ENCODE results near the gene SLC44A1. TPM values are rescaled to one million over a fixed set of nuclear protein-coding genes. Genes with fewer than 3 reads are reported as not detected.
"Not testable (repeated sequence)": the region's sequence is repeated elsewhere in the genome, so short reads cannot be mapped to it uniquely, and the experiment has no call there.

Gene SLC44A1
- total and polyA plus RNA-seq, 12 donors, result 6.1 to 29.0 (median 17.8) TPM

GRCh38 chr9:105259274-105259673 lies 14.8 kb downstream of the SLC44A1 start:
- peaks cover 4 to 42% (median 30%) of the 10 kb centered on the region in 9 donors for H3K4me1 ChIP-seq
- H3K27ac ChIP-seq, result peak overlapping the region in 1 of 10 donors; percentile 23
- no peaks in the 10 kb centered on the region for H3K9me3 ChIP-seq
- no peak overlapping the region for H3K4me3 ChIP-seq
- TF ChIP-seq, protein P1, sequence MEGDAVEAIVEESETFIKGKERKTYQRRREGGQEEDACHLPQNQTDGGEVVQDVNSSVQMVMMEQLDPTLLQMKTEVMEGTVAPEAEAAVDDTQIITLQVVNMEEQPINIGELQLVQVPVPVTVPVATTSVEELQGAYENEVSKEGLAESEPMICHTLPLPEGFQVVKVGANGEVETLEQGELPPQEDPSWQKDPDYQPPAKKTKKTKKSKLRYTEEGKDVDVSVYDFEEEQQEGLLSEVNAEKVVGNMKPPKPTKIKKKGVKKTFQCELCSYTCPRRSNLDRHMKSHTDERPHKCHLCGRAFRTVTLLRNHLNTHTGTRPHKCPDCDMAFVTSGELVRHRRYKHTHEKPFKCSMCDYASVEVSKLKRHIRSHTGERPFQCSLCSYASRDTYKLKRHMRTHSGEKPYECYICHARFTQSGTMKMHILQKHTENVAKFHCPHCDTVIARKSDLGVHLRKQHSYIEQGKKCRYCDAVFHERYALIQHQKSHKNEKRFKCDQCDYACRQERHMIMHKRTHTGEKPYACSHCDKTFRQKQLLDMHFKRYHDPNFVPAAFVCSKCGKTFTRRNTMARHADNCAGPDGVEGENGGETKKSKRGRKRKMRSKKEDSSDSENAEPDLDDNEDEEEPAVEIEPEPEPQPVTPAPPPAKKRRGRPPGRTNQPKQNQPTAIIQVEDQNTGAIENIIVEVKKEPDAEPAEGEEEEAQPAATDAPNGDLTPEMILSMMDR (IDR thresholded peaks at IDR 0.05), result no peak
- no peaks in the 10 kb centered on the region for H3K27me3 ChIP-seq
- 62 to 88% methylated on average over 2 of the region's 2 CpGs for WGBS, 2 donors
- no peak for ATAC-seq
- intact Hi-C loops (cut with DNase I), result loop anchor here in 1 of 10 donors (10.0 kb wide), 1 partner anchor 146 kb away; no protein-coding TSS in a partner anchor
- H3K36me3 ChIP-seq, result no peaks in the 10 kb centered on the region
- no peak for DNase-seq

- no peaks in the 10 kb centered on the region for H3K27me3 ChIP-seq
- DNase-seq (no peak), ATAC-seq (peak in 4 of 8 donors; percentile 21 to 83 (median 45))
- H3K4me1 ChIP-seq, result peaks cover 4 to 45% (median 30%) of the 10 kb centered on the region in 9 donors
- TF ChIP-seq, protein P1 (IDR thresholded peaks at IDR 0.05), result no peak
- intact Hi-C loops (cut with DNase I), result loop anchor here in 1 of 10 donors (10.0 kb wide), 1 partner anchor 145 kb away; no protein-coding TSS in a partner anchor
- no peaks in the 10 kb centered on the region for H3K36me3 ChIP-seq
- H3K27ac ChIP-seq, result peak overlapping the region in 1 of 10 donors; percentile 23
- H3K9me3 ChIP-seq, result no peaks in the 10 kb centered on the region
- H3K4me3 ChIP-seq, result no peak overlapping the region
Measured at GRCh38 chr9:105259731-105260612, 15.5 kb downstream of the SLC44A1 start.

DNA sequence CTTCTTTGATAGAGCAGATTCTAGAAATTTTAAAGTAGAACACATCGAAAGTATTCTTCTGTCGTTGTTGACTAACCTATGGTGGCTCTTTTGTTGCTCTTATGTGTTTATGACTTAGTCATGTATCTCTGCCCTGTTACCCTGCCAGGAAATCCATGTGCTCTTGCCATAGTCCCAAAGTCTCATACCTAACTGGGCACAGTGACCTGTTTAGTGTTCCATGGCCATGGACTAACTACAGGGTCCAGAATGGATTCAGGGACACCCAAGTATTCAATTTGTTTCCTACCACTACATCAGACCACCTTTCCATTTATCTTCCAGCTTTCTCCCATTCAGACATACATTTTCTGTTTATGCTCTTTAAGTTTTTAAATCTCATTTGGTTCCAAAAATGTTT lies 18.0 kb downstream of the SLC44A1 start:
- Histone ChIP-seq H3K27me3 (no peaks in the 10 kb centered on the region), H3K27ac (no peak overlapping the region), H3K4me1 (peaks cover 4 to 31% (median 28%) of the 10 kb centered on the region in 9 donors), H3K9me3 (peaks cover 0 to 8% (median 0%) of the 10 kb centered on the region in 11 donors), H3K36me3 (no peaks in the 10 kb centered on the region), H3K4me3 (no peak overlapping the region)
- no peak for DNase-seq
- no peak for ATAC-seq
- intact Hi-C loops (cut with DNase I), result no loop called here
- TF ChIP-seq, protein P1 (IDR thresholded peaks at IDR 0.05), result no peak
- WGBS, 2 donors, result 95 to 97% methylated on average over 2 of the region's 2 CpGs

GRCh38 chr9:105264380-105264779 lies 19.9 kb downstream of the SLC44A1 start:
- intact Hi-C loops (cut with DNase I), result no loop called here
- no peaks in the 10 kb centered on the region for H3K36me3 ChIP-seq
- H3K9me3 ChIP-seq, result peaks cover 0 to 8% (median 0%) of the 10 kb centered on the region in 11 donors
- H3K27me3 ChIP-seq, result no peaks in the 10 kb centered on the region
- TF ChIP-seq, protein P1 (IDR thresholded peaks at IDR 0.05), result no peak
- no peak for ATAC-seq
- no peak overlapping the region for H3K27ac ChIP-seq
- H3K4me1 ChIP-seq, result peaks cover 0 to 13% (median 12%) of the 10 kb centered on the region in 9 donors
- WGBS, 2 donors, result 79 to 90% methylated on average over 4 of the region's 4 CpGs
- no peak overlapping the region for H3K4me3 ChIP-seq
- no peak for DNase-seq

DNA sequence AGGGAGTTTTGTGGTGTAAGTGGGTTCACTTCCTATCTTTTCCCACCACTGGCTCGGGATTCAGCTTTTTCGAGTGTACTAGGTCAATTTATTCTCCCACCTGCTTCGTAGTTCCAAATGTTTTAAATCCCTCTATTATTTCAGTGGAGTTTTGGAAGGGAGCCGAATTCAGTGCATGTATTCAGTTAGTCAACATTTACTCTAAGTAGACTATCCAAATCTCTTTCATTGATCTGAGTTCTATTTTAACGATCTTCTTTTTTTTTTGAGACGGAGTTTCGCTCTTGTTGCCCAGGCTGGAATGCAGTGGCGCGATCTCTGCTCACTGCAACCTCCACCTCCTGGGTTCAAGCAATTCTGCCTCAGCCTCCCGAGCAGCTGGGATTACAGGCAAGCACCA lies 23.8 kb downstream of the SLC44A1 start:
- ATAC-seq; H3K9me3 ChIP-seq; H3K27me3 ChIP-seq; DNase-seq; intact Hi-C loops (cut with DNase I); H3K27ac ChIP-seq; H3K4me3 ChIP-seq; H3K36me3 ChIP-seq: not testable (repeated sequence)
- 98 to 99% methylated on average over 10 of the region's 10 CpGs for WGBS, 2 donors
- peaks cover 0 to 13% (median 7%) of the 10 kb centered on the region in 9 donors for H3K4me1 ChIP-seq
